Mesenchymal stem cell (in vitro differentiated cells and primary cell): ENCODE results near the gene LRRC74B.
"Not testable (repeated sequence)": the region's sequence is repeated elsewhere in the genome, so short reads cannot be mapped to it uniquely, and the experiment has no call there.

ENCODE experiments used
- DNase-seq: peaks from one replicate; pipeline ENCODE4 v3.0.0-alpha.2; 2013
- H2AFZ ChIP-seq: one replicate; pipeline ENCODE4 v1.6.1; 2013; ENCODE audit warnings: low read depth, mild to moderate bottlenecking, control low read depth, inconsistent platforms, low read length, moderate library complexity
- H2AK5ac ChIP-seq: 2 replicates; pipeline ENCODE4 v1.6.1; 2013; ENCODE audit warnings: low read length, moderate library complexity, mild to moderate bottlenecking, inconsistent platforms; ENCODE audit not compliant: severe bottlenecking
- H2BK120ac ChIP-seq: one replicate; pipeline ENCODE4 v1.6.1; 2013; ENCODE audit warnings: low read depth, mild to moderate bottlenecking, inconsistent platforms, low read length, moderate library complexity
- H2BK12ac ChIP-seq, 2 experiments: one replicate each; pipeline ENCODE4 v1.6.1; 2013; ENCODE audit warnings: inconsistent platforms in 2 of 2, low read length in 2 of 2, mild to moderate bottlenecking in 2 of 2, moderate library complexity in 2 of 2, control low read depth in 1 of 2
- H2BK15ac ChIP-seq: one replicate; pipeline ENCODE4 v1.6.1; 2013; ENCODE audit warnings: mild to moderate bottlenecking, low read depth, inconsistent platforms; ENCODE audit not compliant: poor library complexity, severe bottlenecking
- H2BK5ac ChIP-seq: 2 replicates; pipeline ENCODE4 v1.6.1; 2013; ENCODE audit warnings: low read depth, mild to moderate bottlenecking, low read length, control low read depth, inconsistent platforms; ENCODE audit not compliant: poor library complexity, severe bottlenecking
- H3K14ac ChIP-seq, 2 experiments: one replicate each; pipeline ENCODE4 v1.6.1; 2013; ENCODE audit warnings: inconsistent platforms in 2 of 2, low read length in 2 of 2, control low read depth in 1 of 2, mild to moderate bottlenecking in 1 of 2, moderate library complexity in 1 of 2
- H3K18ac ChIP-seq, 2 experiments: one replicate each; pipeline ENCODE4 v1.6.1; 2013; ENCODE audit warnings: inconsistent platforms in 2 of 2, low read length in 2 of 2, control low read depth in 1 of 2, low read depth in 1 of 2, mild to moderate bottlenecking in 1 of 2
- H3K23ac ChIP-seq, 2 experiments: one replicate each; pipeline ENCODE4 v1.6.1; 2013; ENCODE audit warnings: inconsistent platforms in 2 of 2, low read length in 2 of 2, mild to moderate bottlenecking in 2 of 2, moderate library complexity in 2 of 2, control low read depth in 1 of 2
- H3K27ac ChIP-seq: 2 replicates; pipeline ENCODE4 v1.5.1; 2013; ENCODE audit warnings: mild to moderate bottlenecking, moderate library complexity, low read length, control low read depth, inconsistent platforms; ENCODE audit not compliant: poor library complexity, severe bottlenecking
- H3K27me3 ChIP-seq, 2 experiments: 2 replicates each; pipeline versions ENCODE4 v1.6.1 to v1.7.0; 2013; ENCODE audit warnings: low read length in 2 of 2, mild to moderate bottlenecking in 2 of 2, moderate library complexity in 2 of 2, control low read depth in 1 of 2, inconsistent platforms in 1 of 2; ENCODE audit not compliant: control insufficient read depth in 1 of 2, insufficient read depth in 1 of 2
- H3K36me3 ChIP-seq, 2 experiments: 2 replicates each; pipeline versions ENCODE4 v1.6.1 to v1.7.0; 2013; ENCODE audit warnings: low read length in 2 of 2, control low read depth in 1 of 2, inconsistent platforms in 1 of 2, low read depth in 1 of 2, mild to moderate bottlenecking in 1 of 2; ENCODE audit not compliant: insufficient read depth in 2 of 2, control insufficient read depth in 1 of 2
- H3K4ac ChIP-seq, 2 experiments: one replicate each; pipeline ENCODE4 v1.6.1; 2013; ENCODE audit warnings: inconsistent platforms in 2 of 2, low read length in 2 of 2, mild to moderate bottlenecking in 2 of 2, moderate library complexity in 2 of 2, control low read depth in 1 of 2, low read depth in 1 of 2
- H3K4me1 ChIP-seq: 2 replicates; pipeline ENCODE4 v1.6.1; 2013; ENCODE audit warnings: low read depth, low read length, control low read depth; ENCODE audit not compliant: control insufficient read depth, insufficient read depth
- H3K4me2 ChIP-seq: 2 replicates; pipeline ENCODE4 v1.6.1; 2013; ENCODE audit warnings: low read length, mild to moderate bottlenecking, inconsistent platforms; ENCODE audit not compliant: poor library complexity, severe bottlenecking
- H3K4me3 ChIP-seq, 2 experiments: 2 replicates each; pipeline versions ENCODE4 v1.5.1 to v1.7.0; 2013; ENCODE audit warnings: low read length in 2 of 2, mild to moderate bottlenecking in 2 of 2, control low read depth in 1 of 2, low read depth in 1 of 2; ENCODE audit not compliant: insufficient read depth in 1 of 2
- H3K79me1 ChIP-seq: replicated peaks from 2 replicates; pipeline ENCODE4 v1.6.1; 2013; ENCODE audit warnings: mild to moderate bottlenecking, control low read depth, low read length, inconsistent platforms; ENCODE audit not compliant: poor library complexity, severe bottlenecking
- H3K9ac ChIP-seq: 2 replicates; pipeline ENCODE4 v1.7.0; 2013; ENCODE audit warnings: mild to moderate bottlenecking, low read length, moderate library complexity
- H3K9me3 ChIP-seq: 2 replicates; pipeline ENCODE4 v1.7.0; 2013; ENCODE audit warnings: mild to moderate bottlenecking, low read length; ENCODE audit not compliant: control insufficient read depth
- H4K8ac ChIP-seq: one replicate; pipeline ENCODE4 v1.6.1; 2013; ENCODE audit warnings: inconsistent platforms, mild to moderate bottlenecking, low read length, moderate library complexity
- H4K91ac ChIP-seq: one replicate; pipeline ENCODE4 v1.6.1; 2013; ENCODE audit warnings: mild to moderate bottlenecking, low read length, inconsistent platforms
- WGBS: methylation state at CpG from one replicate; pipeline ENCODE4 v1.1.7; 2013; ENCODE audit warnings: mixed read lengths; 5-methylcytosine and 5-hydroxymethylcytosine counted together

Gene LRRC74B

DNA sequence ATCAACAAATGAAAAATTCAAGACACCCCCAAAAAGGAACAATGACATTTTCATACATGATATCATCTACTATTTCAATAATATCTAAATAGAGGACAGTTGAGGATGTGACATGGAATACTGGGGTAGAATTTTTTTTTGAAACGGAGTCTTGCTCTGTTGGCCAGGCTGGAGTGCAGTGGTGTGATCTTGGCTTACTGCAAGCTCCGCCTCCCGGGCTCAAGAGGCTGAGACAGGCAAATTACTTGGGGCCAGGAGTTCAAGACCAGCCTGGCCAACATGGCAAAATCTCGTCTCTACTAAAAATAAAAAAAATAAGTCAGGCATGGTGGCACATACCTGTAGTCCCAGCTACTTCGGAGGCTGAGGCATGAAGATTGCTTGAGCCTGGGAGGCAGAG lies 41.4 kb downstream of the LRRC74B start:
- Histone ChIP-seq H2BK5ac (no peak overlapping the region), H3K27ac (no peak overlapping the region), H3K79me1 (no peaks in the 10 kb centered on the region), H3K9me3 (no peaks in the 10 kb centered on the region), H3K4me2 (no peak overlapping the region), H2AFZ (no peak overlapping the region), H4K8ac (no peak overlapping the region), H2AK5ac (no peak overlapping the region), H3K4me3 (no peak overlapping the region), H3K9ac (no peak overlapping the region), H2BK15ac (no peak overlapping the region), H3K4ac (no peak overlapping the region), H3K27me3 (no peaks in the 10 kb centered on the region), H3K36me3 (no peaks in the 10 kb centered on the region), H3K4me1 (no peaks in the 10 kb centered on the region), H3K18ac (no peak overlapping the region), H2BK120ac (no peak overlapping the region), H2BK12ac (no peak overlapping the region), H3K23ac (no peak overlapping the region), H3K14ac (no peak overlapping the region), H4K91ac (no peak overlapping the region)
- 85% methylated on average over 5 of the region's 5 CpGs for WGBS
- DNase-seq, result no peak

DNA sequence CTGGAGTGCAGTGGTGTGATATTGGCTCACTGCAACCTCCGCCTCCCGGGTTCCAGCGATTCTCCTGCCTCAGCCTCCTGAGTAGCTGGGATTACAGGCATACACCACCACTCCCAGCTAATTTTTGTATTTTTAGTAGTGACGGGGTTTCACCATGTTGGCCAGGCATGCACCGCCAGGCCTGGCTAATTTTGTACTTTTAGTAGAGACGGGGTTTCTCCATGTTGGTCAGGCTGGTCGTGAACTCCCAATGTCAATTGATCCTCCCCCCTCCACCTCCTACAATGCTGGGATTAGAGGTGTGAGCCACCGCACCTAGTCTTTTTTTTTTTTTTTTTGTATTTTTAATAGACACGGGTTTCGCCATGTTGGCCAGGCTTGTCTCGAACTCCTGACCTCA lies 42.2 kb downstream of the LRRC74B start:
- not testable (repeated sequence) for H2BK5ac ChIP-seq, H3K18ac ChIP-seq, H3K79me1 ChIP-seq

DNA sequence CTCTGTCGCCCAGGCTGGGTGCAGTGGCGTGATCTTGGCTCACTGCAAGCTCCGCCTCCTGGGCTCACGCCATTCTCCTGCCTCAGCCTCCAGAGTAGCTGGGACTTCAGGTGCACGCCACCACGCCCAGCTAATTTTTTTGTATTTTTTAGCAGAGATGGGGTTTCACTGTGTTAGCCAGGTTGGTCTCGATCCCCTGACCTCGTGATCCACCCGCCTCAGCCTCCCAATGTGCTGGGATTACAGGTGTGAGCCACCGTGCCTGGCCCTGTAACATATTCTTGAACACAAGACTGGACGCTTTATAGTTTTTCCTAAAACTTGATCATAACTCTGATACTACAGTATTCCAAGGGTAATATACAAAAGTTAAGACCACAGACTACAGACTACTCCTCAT lies 45.5 kb downstream of the LRRC74B start:
- H3K4me3 ChIP-seq, H3K36me3 ChIP-seq, H2BK12ac ChIP-seq, H3K18ac ChIP-seq, H3K9ac ChIP-seq, DNase-seq, H3K4me1 ChIP-seq, H2BK5ac ChIP-seq, H3K79me1 ChIP-seq, H3K4me2 ChIP-seq, H2BK120ac ChIP-seq, H3K23ac ChIP-seq, H4K8ac ChIP-seq, H3K27me3 ChIP-seq, H2AK5ac ChIP-seq, H3K27ac ChIP-seq, H2BK15ac ChIP-seq, H4K91ac ChIP-seq, H3K14ac ChIP-seq, H3K9me3 ChIP-seq, H2AFZ ChIP-seq, H3K4ac ChIP-seq: not testable (repeated sequence)
- WGBS, result 94% methylated on average over 11 of the region's 11 CpGs

More for the DNA sequence above, 42.2 kb downstream of the LRRC74B start:
- not testable (repeated sequence) for H2AK5ac ChIP-seq, H2AFZ ChIP-seq, H3K27ac ChIP-seq, H2BK12ac ChIP-seq, H3K9me3 ChIP-seq, H3K4me3 ChIP-seq, H3K36me3 ChIP-seq, H4K91ac ChIP-seq, H3K4me2 ChIP-seq, H3K4me1 ChIP-seq, H3K9ac ChIP-seq, H3K27me3 ChIP-seq, H2BK120ac ChIP-seq, H2BK15ac ChIP-seq, H3K4ac ChIP-seq, H4K8ac ChIP-seq, H3K14ac ChIP-seq, DNase-seq, H3K23ac ChIP-seq
- WGBS, result 94% methylated on average over 11 of the region's 11 CpGs

DNA sequence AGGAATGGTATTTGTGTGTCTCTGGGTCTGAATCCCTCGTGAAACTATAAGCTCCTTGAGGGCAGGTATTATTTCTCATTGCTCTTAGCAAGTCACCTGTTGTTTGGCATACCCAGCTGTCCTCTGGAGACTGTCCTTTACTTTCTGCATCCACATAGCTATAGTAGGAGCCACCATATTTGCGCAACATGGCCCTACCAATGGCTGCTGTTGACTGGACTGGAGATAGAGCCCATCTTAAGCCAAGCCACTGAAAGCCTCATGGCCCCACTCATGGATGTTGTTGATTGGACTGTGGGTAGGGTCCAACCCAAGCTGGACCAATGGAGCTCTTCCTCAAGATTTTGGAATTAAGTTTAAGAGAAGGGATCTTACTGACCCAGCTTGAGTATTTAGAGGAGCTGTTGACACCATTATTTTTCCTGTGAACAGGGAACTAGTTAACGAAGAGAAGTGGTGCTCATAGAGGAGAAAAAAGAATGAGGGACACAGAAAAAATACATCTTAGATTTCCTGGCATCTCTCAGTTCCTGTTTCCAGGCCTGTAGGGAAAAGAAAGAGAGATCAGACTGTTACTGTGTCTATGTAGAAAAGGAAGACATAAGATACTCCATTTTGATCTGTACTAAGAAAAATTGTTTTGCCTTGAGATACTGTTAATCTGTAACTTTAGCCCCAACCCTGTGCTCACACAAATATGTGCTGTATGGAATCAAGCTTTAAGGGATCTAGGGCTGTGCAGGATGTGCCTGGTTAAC lies 47.2 kb downstream of the LRRC74B start:
- H3K36me3 ChIP-seq, result no peaks in the 10 kb centered on the region
- no peak overlapping the region for H2BK5ac ChIP-seq
- H2BK120ac ChIP-seq, result no peak overlapping the region
- H3K27ac ChIP-seq, result no peak overlapping the region
- H2BK12ac ChIP-seq, result no peak overlapping the region
- no peak overlapping the region for H3K4me2 ChIP-seq
- no peak overlapping the region for H3K4me3 ChIP-seq
- H4K91ac ChIP-seq, result no peak overlapping the region
- no peaks in the 10 kb centered on the region for H3K9me3 ChIP-seq
- no peak overlapping the region for H4K8ac ChIP-seq
- peaks cover 2% of the 10 kb centered on the region for H3K4me1 ChIP-seq
- no peak for DNase-seq
- 86% methylated on average over 3 of the region's 3 CpGs for WGBS
- no peak overlapping the region for H2AK5ac ChIP-seq
- no peak overlapping the region for H2AFZ ChIP-seq
- H3K27me3 ChIP-seq, result peaks cover 8 to 9% of the 10 kb centered on the region in 2 experiments
- H3K79me1 ChIP-seq, result no peaks in the 10 kb centered on the region
- H3K23ac ChIP-seq, result no peak overlapping the region
- no peak overlapping the region for H3K9ac ChIP-seq
- H3K4ac ChIP-seq, result no peak overlapping the region
- H3K18ac ChIP-seq, result no peak overlapping the region
- H2BK15ac ChIP-seq, result no peak overlapping the region
- H3K14ac ChIP-seq, result no peak overlapping the region
